Transverse colon (tissue), 4 donors: ENCODE results near the gene YWHAH.

Source experiments
- EP300 ChIP-seq: sonication (generic); formaldehyde crosslinking; IDR thresholded peaks from one replicate; pipeline ENCODE4 v1.6.1; 2017; ENCODE audit warnings: antibody characterized with exemption, low read depth
- POLR2A ChIP-seq: fragments of 450-650 bp; IDR thresholded peaks from one replicate; pipeline ENCODE4 v1.6.1; 2016; ENCODE audit warnings: antibody characterized with exemption, mild to moderate bottlenecking, moderate library complexity
- POLR2AphosphoS5 ChIP-seq, 3 donors: sonication (generic); formaldehyde crosslinking; IDR thresholded peaks; one replicate each; pipeline ENCODE4 v1.6.1; 2016; ENCODE audit warnings: antibody characterized with exemption in 3 of 3
- TF ChIP-seq, protein P1 (sequence below), 5 experiments: fragments of 200-600 bp in 3 of 5; fragments of 450-650 bp in 2 of 5; sonication (generic) in 3 of 5; IDR thresholded peaks; 1 replicate in 2 of 5; 2 replicates in 3 of 5; pipeline ENCODE4 v1.5.1; 2016 to 2017; ENCODE audit warnings: antibody characterized with exemption in 5 of 5, inconsistent platforms in 3 of 5, mild to moderate bottlenecking in 2 of 5, moderate library complexity in 1 of 5

GRCh38 chr22:31933816-31934482, 10.4 kb upstream of the YWHAH start:
- TF ChIP-seq, protein P1, sequence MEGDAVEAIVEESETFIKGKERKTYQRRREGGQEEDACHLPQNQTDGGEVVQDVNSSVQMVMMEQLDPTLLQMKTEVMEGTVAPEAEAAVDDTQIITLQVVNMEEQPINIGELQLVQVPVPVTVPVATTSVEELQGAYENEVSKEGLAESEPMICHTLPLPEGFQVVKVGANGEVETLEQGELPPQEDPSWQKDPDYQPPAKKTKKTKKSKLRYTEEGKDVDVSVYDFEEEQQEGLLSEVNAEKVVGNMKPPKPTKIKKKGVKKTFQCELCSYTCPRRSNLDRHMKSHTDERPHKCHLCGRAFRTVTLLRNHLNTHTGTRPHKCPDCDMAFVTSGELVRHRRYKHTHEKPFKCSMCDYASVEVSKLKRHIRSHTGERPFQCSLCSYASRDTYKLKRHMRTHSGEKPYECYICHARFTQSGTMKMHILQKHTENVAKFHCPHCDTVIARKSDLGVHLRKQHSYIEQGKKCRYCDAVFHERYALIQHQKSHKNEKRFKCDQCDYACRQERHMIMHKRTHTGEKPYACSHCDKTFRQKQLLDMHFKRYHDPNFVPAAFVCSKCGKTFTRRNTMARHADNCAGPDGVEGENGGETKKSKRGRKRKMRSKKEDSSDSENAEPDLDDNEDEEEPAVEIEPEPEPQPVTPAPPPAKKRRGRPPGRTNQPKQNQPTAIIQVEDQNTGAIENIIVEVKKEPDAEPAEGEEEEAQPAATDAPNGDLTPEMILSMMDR (IDR thresholded peaks at IDR 0.05), result no peak
- no peak for TF ChIP-seq EP300
- no peak for TF ChIP-seq POLR2A
- no peak for TF ChIP-seq POLR2AphosphoS5 (IDR thresholded peaks at IDR 0.05)
